Measurements from ENCODE around the gene UMOD. TPM values are rescaled to one million over a fixed set of nuclear protein-coding genes. Genes with fewer than 3 reads are reported as not detected.

Gene UMOD
- not detected for polyA plus RNA-seq (2012; ENCODE audit: missing spikeins)

DNA sequence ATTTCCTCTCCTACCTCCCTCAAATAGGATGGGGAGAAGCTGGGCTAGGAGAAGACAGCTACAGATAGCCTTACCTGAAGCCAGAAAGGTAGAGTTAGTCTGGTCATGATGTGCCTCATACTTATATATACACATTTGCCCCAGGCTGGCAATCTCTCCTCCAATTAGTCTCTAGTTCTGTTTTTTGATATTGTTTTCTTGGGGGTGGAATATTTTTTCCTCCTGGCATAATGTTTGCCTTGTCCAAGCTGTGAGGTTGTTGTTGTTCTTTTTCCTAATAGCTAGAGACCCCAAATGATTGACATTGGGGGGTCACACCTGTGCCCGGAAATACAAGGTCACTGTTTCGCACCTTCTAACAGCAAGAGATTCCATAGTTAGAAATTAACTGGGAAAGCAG lies at the start of gene UMOD:
Gene UMOD, minus strand, starts transcription at position 101 of the 400 bp plus-strand sequence. CDS start 1,978 bp downstream, outside the sequence.
- DNase-seq (ENCODE audit: insufficient read length) (no peak), FAIRE-seq (no peak)
- TF ChIP-seq POLR2AphosphoS5 (IDR thresholded peaks at IDR 0.05; ENCODE audit: low read depth, low read length), result no peak
- no peak for TF ChIP-seq TAF1 (IDR thresholded peaks at IDR 0.05; ENCODE audit: borderline replicate concordance, low read depth, low read length)
- TF ChIP-seq POLR2A (IDR thresholded peaks at IDR 0.05; ENCODE audit: low read depth, low read length), result no peak

DNA sequence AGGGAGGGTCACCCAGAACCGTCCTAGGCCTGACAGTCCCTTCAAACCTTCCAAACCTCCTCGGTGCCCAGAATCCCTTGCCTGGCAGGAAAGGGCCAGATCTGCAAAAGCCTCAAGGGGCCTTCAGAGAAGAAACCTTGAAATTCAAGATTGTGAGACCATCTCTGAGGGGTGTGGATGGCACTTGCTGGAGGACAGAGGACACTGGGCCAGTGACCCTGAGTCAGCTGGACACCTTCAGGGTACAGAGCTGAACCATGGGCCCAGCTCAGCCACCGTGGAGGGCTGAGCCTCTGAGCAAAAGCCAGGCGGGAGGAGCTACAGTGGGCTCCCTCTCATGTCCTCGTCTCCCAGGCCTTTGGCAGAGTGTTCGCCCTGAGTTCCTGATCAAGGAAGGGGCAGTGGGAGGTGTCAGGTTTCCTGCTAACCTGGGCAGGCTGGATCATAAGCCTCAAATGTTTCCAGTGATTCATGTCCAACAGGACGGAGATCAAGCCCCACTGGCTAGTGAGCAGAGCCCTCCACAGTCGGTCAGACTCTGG lies 49.0 kb upstream of the UMOD start:
- no peak for FAIRE-seq
- TF ChIP-seq POLR2A (IDR thresholded peaks at IDR 0.05; ENCODE audit: low read depth, low read length) (no peak), POLR2AphosphoS5 (IDR thresholded peaks at IDR 0.05; ENCODE audit: low read depth, low read length) (no peak), TAF1 (IDR thresholded peaks at IDR 0.05; ENCODE audit: borderline replicate concordance, low read depth, low read length) (no peak)
- no peak for DNase-seq (ENCODE audit: insufficient read length)

DNA sequence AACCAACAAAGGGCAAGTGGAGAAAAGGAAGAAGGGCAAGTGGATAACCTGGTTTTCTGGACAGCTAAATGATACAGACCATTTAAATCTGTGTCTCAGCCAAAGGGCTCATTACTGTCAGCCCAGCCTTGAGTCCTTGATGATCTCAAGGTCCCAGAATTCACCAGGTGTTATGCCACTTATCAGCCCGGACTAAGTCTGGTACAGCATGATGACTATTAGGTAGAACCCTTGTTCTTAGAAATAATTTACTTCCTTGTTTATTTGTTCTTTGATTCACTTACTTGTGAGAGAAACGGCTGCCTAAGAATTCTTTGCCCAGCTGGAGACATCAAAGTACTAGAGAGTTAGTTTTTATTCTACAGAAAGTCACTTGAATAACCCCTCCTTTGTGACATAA lies 48.6 kb upstream of the UMOD start:
- FAIRE-seq (no peak), DNase-seq (ENCODE audit: insufficient read length) (no peak)
- TF ChIP-seq POLR2AphosphoS5 (IDR thresholded peaks at IDR 0.05; ENCODE audit: low read depth, low read length), result no peak
- no peak for TF ChIP-seq TAF1 (IDR thresholded peaks at IDR 0.05; ENCODE audit: borderline replicate concordance, low read depth, low read length)
- no peak for TF ChIP-seq POLR2A (IDR thresholded peaks at IDR 0.05; ENCODE audit: low read depth, low read length)

DNA sequence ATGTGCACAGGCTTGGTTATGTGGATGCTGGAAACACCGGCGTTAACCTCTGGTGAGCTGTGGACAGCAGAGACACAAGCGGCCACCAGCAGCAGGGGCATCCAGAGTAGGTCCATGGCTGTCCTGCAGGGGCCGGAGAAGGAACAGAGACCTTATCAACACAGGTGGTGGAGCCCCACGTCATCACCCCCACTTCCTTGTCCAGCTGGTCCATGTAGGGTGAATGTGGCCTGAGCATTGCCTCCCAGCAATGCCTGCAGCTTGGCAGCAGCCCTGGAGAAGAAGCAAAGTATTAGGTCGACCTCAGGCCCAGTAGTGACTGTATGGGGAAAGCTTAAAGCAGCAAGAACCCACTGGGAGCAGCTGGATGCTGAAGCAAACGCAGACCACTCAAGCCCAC lies 46.7 kb upstream of the UMOD start:
- FAIRE-seq (no peak), DNase-seq (ENCODE audit: insufficient read length) (no peak)
- TF ChIP-seq POLR2AphosphoS5 (IDR thresholded peaks at IDR 0.05; ENCODE audit: low read depth, low read length) (no peak), TAF1 (IDR thresholded peaks at IDR 0.05; ENCODE audit: borderline replicate concordance, low read depth, low read length) (no peak), POLR2A (IDR thresholded peaks at IDR 0.05; ENCODE audit: low read depth, low read length) (no peak)

DNA sequence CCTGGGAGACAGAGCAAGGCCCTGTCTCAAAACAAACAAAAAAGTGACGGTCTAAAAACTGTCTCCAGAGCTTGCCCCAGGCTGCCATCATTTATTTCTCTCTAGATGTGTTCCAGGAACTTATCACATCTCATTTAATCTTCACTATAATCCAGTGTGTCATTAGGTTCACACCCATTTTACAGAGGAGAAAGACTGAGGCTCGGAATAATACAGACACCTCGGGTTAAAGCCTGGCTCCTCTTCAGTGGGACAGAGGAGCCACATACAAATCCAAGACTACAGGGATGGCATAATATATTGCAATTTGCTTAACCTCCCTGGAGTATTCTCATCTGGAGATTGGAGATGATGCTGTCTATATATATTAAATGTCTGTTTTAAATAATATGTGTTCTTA lies 46.1 kb upstream of the UMOD start:
- no peak for DNase-seq (ENCODE audit: insufficient read length)
- FAIRE-seq, result no peak
- TF ChIP-seq TAF1 (IDR thresholded peaks at IDR 0.05; ENCODE audit: borderline replicate concordance, low read depth, low read length) (no peak), POLR2AphosphoS5 (IDR thresholded peaks at IDR 0.05; ENCODE audit: low read depth, low read length) (no peak), POLR2A (IDR thresholded peaks at IDR 0.05; ENCODE audit: low read depth, low read length) (no peak)

DNA sequence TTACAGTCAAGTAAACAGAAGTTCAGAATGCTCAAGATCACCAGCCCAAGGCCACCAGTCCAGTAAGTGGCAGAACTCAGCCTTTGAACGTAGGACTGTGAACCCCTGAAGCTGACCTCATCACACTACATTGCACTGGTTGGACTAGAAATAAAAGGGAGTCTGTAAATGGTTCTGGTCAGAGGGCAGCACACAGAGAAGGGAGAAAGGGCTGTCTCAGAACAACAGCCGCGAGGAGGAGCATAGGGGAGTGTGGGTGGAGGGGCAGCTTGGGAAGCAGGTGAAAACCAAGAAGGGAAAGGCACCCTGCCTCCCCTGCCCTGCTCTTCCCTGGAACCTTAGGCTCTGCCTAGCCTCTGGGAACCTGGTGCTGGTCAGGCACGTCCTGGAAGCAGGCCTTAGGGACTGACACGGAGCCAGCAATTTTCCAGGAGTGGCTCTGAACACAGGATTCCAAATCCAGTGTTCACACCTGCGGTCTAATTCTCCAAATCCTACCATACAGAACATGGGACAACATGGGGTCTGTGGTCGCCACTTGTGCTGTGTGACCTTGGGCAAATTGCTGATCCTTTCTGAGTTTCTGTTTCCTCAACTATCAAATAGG lies 45.1 kb upstream of the UMOD start:
- no peak for TF ChIP-seq POLR2AphosphoS5 (IDR thresholded peaks at IDR 0.05; ENCODE audit: low read depth, low read length)
- TF ChIP-seq TAF1 (IDR thresholded peaks at IDR 0.05; ENCODE audit: borderline replicate concordance, low read depth, low read length), result no peak
- TF ChIP-seq POLR2A (IDR thresholded peaks at IDR 0.05; ENCODE audit: low read depth, low read length), result no peak
- FAIRE-seq (no peak), DNase-seq (ENCODE audit: insufficient read length) (no peak)

DNA sequence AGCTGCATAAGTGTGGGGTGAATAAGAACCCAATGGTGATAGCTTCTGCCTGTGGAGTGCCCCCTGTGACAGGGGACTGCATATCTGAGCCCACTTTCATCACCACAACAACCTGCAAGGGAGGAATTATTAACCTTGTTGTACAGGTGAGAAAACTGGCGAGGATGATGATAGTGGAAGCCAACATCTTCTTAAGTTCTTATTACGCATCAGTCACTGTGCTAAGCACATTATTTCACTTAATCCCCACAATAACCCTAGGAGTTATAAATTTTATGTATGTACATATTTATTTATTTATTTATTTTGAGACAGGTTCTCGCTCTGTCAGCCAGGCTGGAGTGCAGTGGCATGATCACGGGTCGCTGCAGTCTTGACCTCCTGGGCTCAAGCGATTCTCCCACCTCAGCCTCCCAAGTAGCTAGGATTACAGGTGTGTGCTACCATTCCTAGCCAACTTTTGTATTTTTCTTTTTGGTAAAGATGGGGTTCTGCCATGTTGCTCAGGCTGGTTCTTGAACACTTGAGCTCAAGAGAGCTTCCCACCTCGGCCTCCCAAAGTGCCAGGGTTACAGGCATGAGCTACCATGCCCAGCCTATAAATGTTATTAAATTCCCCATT lies 44.4 kb upstream of the UMOD start:
- DNase-seq (ENCODE audit: insufficient read length), result no peak
- TF ChIP-seq POLR2AphosphoS5 (IDR thresholded peaks at IDR 0.05; ENCODE audit: low read depth, low read length) (no peak), POLR2A (IDR thresholded peaks at IDR 0.05; ENCODE audit: low read depth, low read length) (no peak), TAF1 (IDR thresholded peaks at IDR 0.05; ENCODE audit: borderline replicate concordance, low read depth, low read length) (no peak)
- FAIRE-seq, result no peak

DNA sequence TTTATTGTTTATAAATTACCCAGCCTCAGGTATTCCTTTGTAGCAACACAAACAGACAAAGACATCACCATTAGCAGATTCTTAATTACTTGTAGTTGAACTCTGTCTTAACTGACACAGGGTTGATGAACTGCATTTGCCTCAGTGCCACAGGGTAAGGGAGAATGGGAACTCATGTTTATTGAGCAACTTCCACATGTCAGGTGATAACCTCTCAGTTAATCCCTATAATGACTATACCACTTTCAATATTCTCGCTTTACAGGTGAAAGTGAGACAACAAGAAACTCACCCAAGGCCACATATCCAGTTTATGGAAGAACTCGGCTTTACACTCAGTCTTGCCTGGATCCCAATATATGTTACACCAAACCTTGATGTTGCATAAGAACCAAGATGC lies 43.4 kb upstream of the UMOD start:
- DNase-seq (ENCODE audit: insufficient read length), result no peak
- TF ChIP-seq TAF1 (IDR thresholded peaks at IDR 0.05; ENCODE audit: borderline replicate concordance, low read depth, low read length) (no peak), POLR2A (IDR thresholded peaks at IDR 0.05; ENCODE audit: low read depth, low read length) (no peak), POLR2AphosphoS5 (IDR thresholded peaks at IDR 0.05; ENCODE audit: low read depth, low read length) (no peak)
- no peak for FAIRE-seq

DNA sequence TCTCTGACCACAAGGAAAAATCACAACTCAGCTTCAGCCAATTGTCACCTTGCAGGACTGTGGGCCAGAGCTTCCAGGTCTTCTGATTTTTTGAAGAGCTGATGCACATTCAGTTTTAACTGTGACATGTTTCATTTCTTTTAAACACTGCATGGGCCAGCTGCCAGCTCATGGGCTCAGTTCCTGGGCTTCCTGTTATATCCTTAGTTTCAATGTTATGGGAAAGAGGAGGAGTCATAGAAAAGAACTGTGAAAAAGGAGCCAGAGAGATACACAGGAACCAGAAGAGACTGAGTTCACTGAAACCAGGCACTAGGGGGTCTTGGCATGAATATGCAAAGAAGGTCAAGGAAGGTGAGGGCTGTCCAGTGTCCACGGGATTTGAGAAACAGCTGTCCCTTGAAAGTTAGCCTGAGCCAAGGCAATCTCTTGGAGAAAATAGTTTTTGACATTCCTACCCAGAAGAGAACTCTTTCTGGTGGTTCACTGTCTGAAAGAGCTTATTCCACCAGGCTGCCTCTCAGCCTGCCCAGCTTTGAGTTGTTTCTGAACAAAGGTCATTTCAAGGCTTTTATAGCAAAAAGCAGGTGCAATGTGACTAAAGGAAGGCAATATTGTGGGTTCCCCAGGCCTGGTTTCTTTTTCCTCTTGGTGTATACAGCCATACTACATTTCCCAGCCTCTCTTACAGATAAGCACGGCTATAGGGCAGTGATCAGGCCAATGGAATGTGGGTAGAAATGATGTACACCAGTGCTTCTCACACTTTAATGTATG lies 41.5 kb upstream of the UMOD start:
- DNase-seq (ENCODE audit: insufficient read length) (no peak), FAIRE-seq (no peak)
- TF ChIP-seq TAF1 (IDR thresholded peaks at IDR 0.05; ENCODE audit: borderline replicate concordance, low read depth, low read length) (no peak), POLR2A (IDR thresholded peaks at IDR 0.05; ENCODE audit: low read depth, low read length) (no peak), POLR2AphosphoS5 (IDR thresholded peaks at IDR 0.05; ENCODE audit: low read depth, low read length) (no peak)

DNA sequence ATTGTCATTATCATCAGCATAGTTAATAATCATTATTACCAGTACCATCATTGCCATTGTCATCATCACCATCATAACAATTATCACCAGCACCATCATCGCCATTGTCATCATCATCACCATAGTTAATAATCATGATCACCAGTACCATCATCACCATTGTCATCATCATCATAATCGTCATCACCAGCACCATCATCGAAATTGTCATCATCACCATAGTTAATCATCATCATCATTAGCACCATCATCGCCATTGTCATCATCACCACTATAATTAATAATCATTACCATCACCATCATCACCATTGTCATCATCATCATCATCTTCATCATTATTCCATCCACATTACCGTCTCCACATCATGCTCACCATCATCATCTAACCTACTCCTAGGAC lies 38.5 kb upstream of the UMOD start:
- no peak for TF ChIP-seq POLR2AphosphoS5 (IDR thresholded peaks at IDR 0.05; ENCODE audit: low read depth, low read length)
- TF ChIP-seq POLR2A (IDR thresholded peaks at IDR 0.05; ENCODE audit: low read depth, low read length), result no peak
- no peak for TF ChIP-seq TAF1 (IDR thresholded peaks at IDR 0.05; ENCODE audit: borderline replicate concordance, low read depth, low read length)
- DNase-seq (ENCODE audit: insufficient read length) (no peak), FAIRE-seq (no peak)

DNA sequence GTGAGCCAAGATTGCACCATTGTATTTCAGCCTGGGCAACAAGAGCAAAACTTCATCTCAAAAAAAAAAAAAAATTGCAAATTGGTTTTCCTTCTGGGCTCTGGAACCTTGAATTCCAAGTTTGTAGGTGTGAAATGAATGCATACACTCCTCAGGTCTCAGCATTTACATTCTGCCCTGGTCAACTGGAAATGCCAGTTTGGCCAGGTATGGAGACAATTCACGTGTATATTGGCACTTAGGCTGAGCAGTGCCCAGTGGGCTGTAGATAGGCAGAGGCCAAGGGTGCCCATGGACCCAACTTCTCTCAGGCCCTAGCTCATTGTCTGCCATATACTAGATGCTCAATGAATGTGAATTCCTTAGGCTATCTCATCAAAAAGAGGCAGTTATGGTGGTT lies 36.3 kb upstream of the UMOD start:
- FAIRE-seq (no peak), DNase-seq (ENCODE audit: insufficient read length) (no peak)
- TF ChIP-seq TAF1 (IDR thresholded peaks at IDR 0.05; ENCODE audit: borderline replicate concordance, low read depth, low read length) (no peak), POLR2A (IDR thresholded peaks at IDR 0.05; ENCODE audit: low read depth, low read length) (no peak), POLR2AphosphoS5 (IDR thresholded peaks at IDR 0.05; ENCODE audit: low read depth, low read length) (no peak)
